ENCODE results near the gene PACS2.

Gene PACS2

DNA sequence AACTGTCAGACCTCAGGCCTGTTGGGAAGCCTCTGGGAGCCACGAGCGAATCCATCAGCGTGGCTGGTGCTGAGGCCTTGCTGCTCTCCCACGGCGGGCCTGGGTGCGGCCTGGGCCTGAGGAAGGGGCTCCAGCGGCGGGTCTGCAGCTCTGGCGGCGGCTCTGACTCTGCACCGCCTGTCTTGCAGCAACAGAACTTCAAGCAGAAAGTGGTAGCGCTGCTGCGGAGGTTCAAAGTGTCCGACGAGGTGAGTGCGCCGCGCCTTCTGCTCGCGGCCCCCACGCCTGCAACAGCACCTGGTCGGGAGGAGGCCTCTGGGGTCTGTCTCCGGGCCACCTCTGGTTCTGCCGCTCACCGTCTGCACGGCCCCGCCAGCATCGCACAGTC, 55.1 kb downstream of the PACS2 start:
- no peak for DNase-seq (ENCODE audit: low read depth)

DNA sequence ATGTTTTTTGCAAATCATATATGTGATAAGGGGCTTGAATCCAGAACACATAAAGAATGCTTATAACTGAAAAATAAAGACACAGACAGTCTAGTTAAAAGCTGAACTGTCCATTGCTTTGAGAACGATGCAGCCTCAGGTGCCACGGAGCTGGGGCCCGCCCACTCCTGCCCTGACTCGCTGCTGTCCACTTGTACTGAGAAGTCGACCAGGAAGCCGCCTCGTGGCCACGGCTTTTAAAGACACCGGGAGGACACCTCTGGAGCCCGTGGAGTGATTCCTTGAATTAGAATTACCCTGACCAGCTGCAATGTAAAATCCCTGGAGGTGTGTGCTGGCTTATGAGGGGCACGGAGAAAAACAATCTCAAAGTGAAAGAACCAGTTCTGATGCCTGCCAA, 59.8 kb downstream of the PACS2 start:
- DNase-seq (ENCODE audit: low read depth), result no peak

DNA sequence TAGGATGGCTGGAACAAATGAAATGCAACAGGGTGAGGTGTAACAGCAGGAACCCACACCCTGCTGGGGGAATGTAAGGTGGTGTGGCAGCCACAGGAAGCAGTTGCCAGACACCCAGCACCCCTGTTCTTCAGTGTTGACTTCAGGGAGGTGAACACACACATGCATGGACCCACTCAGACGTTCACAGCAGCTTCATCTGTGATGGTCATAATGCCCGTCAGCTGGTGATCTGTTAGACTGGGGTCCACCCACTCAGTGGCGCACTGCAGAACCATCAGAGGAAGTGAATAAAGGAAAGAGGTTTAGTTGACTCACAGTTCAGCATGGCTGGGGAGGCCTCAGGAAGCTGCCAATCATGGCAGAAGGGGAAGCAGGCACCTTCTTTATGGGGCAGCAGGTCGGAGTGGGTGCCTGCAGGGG, 61.1 kb downstream of the PACS2 start:
- peak; percentile 30 for DNase-seq (ENCODE audit: low read depth)

DNA sequence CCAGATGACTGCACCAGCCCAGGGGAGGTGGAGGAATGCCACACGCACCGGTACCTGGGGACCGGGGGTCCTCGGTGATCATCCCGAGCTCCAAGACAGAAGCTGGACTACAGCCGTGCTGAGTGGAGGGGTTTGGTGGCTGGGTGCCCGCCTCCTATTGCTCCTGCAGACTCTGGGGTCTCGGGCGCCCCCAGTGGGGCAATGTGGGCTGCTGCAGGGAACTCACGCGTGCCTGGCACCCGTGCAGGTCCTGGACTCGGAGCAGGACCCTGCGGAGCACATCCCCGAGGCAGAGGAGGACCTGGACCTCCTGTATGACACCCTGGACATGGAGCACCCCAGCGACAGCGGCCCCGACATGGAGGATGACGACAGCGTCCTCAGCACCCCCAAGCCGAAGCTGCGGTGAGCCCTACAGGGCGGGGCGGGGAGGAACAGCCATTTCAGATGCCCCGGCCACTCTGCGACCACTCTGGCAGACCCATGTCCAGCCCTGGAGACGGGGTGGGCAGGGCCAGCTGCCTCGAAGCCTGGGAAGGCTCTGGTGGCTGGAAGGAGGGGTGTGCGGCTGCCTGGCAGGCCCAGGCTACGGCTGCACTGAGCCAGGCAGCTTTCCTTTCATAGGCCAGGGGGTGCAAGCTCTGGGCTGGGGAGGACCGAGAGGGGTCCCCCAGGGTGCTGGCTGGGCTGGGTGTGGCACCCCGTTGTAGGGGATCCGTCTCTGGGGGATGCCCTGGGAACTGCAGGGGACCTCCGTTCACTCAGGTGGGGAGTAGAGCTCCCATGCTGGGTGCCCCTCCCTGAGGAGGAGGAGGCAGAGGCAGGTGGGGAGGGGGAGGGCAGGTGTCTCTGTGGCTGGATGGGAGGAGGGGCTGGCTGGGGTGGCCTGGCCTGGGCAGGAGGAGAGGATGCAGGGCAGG, 62.2 kb downstream of the PACS2 start:
- DNase-seq (ENCODE audit: low read depth), result no peak

DNA sequence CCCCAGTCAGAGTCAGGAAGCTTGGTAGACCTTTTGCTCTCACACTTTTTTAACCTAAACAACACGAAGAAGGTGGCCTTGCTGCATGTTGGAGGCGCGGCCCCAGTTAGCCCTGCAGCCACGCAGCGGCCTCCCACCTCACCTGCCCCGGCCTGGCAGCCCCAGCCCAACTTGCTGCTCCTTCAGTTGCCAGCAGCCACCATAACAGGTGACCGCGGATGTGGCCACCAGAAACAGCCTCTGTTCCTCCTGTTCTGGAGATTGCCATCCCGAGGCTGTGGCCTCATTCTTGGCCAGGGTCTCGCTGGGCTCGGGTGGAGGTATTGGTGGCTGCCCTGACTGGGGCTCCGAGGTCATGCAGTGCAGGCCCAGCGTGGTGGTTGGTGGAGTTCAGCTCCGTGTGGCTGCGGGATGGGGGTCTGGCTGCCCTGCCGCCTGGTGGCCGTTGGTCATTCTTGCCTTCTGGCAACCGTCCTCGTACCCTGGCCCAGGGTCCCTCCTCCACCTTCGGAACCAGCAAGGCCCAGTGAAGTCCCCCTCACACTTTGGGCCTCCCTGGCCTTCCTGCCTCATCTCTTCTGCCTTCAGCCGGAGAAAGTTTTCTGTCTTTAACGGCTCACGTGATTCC, 63.1 kb downstream of the PACS2 start:
- no peak for DNase-seq (ENCODE audit: low read depth)

DNA sequence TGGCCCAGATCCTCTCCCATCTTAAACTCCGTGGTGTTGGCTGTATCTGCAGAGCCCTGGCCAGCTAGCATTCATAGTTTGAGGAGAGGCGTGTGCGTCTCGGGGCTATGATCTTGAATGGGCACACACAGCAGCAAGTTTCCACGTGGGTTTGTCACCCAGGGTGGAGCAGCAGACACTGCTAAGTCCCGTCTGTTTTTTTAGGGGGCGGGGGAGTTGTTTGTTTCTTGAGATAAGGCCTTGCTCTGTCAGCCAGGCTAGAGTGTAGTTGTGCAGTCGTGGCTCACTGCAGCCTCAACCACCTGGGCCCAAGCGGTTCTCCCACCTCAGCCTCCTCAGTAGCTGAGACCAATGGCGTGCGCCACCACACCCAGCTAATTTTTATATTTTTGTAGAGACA, 63.7 kb downstream of the PACS2 start:
- DNase-seq (ENCODE audit: low read depth), result no peak

DNA sequence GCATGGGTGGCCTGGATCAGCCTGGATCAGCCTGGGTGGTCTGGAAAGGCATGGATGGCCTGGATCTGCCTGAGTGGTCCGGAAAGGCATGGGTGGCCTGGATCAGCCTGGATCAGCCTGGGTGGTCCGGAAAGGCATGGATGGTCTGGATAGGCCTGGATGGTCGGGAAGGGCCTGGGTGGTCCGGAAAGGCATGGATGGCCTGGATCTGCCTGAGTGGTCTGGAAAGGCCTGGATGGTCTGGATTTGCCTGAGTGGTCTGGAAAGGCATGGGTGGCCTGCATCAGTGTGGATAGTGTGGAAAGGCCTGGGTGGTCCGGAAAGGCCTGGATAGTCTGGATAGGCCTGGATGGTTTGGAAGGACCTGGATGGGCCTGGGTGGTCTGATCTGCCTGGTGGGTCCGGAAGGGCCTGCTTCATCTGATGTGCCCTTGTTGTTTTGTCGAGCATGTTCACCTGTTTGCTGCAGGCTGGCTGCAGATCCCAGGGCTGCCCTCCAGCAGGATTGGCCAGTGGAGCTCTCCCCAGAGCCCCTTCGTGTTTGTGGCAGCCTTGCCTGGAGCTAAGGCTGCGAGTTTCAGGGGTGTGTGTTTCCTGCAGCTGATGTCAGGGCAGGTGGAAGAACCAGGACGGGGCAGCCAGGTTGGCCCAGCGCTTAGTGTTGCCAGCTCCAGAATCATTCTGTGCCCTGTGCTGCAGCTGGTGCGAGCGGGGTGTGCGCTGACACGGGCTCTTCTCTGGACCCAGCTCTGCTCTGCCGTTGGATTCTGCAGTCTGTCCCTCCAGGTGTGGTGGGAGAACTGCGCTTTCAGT, 64.5 kb downstream of the PACS2 start:
- DNase-seq (ENCODE audit: low read depth), result no peak

DNA sequence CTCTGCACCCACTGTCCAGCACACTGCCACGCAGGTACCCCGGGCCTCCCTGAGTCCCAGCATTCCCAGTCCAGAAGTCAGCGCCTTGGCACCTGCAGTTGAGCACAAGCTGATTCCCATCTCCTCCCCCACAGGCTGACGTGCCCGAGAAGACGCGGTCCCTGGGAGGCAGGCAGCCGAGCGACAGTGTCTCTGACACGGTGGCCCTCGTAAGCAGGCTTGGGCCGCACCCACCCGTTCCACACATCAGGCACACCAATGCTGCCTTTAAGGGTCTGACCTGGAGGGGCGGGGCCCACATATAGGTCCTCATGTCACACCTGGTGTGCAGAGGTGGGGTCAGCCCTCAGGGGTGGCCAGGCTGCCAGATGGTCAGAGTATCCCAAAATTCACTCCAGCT, 65.4 kb downstream of the PACS2 start:
- no peak for DNase-seq (ENCODE audit: low read depth)

DNA sequence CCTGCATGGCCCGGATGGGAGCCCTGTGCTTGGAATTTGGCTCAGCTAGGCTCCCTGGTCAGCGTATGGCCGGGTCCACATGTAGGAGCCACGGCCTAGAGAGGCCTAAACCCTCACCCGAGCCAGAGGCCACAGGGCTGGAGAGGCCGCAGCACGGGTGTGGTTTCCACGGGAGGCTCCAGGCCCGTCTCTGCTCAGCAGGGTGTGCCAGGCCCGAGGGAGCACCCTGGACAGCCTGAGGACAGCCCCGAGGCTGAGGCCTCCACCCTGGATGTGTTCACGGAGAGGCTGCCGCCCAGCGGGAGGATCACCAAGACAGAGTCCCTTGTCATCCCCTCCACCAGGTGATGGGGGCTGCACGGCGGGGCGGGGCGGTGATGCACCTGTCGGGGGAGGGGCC, 66.2 kb downstream of the PACS2 start:
- DNase-seq (ENCODE audit: low read depth), result no peak

DNA sequence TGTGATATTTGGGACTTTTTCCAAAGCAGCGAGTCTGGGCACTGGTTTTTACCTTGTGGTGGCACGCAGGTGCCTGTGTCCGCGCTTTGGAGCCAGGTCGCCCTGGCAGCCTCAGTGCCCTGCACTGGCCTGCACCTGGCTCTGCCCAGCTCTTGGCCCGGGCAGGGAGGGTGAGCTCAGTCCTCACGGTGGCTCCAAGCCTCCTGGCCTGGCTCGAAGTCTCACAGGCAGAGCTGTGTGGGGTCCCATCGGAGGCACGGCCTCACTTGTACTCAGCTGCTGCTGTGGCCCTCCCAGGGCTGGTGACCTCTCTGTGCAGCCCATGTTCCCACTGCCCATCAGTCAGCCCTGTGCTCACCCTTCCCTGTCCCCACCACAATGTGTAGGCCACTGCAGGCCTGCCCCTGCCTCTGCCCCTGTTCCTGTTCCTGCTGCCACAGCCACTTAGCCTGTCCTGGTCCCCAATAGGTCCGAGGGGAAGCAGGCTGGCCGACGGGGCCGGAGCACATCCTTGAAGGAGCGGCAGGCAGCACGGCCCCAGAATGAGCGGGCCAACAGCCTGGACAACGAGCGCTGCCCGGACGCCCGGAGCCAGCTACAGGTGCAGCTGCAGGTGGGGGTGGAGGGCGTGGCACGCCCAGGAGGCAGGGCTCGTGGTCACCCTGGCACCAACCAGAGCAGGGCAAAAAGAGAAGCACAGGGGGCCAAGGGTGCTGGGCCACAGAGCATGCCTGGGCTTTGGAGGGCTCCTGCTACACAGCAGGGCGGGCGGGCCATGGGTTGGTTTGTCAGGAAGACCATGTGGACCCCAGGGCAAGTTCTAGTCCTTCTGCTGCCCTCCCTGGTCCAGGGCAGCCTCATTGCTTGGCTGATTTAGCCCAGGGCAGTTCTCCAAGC, 67.1 kb downstream of the PACS2 start:
- DNase-seq (ENCODE audit: low read depth), result no peak

DNA sequence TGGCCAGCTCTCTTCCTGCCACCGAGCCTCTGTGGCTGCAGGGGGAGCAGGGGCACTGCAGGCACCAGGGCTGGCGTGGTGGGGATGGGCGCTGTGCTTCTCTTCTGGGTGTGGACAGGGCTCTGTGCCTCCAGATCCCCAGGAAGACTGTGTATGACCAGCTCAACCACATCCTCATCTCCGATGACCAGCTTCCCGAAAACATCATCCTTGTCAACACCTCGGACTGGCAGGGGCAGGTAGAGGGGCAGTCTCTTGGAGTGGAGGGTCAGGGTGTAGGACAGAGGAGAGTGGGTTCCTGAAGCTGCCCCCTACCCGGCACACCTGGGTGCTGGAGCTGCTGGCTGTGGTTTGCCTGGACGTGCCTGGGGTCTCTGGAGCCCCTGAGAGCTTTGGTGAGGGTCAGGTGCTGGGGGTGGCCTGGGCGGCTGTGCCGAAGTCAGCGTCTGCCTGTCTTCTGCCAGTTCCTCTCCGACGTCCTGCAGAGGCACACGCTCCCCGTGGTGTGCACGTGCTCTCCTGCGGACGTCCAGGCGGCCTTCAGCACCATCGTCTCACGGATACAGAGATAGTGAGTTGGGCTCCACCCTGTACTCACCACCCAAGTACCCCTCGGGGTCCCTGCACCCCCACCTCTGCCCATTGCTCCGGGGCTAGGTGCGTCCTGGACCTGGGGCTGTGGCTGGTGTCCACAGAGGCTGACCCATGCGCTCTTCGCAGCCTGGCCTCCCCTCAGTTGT, 68.0 kb downstream of the PACS2 start:
- no peak for DNase-seq (ENCODE audit: low read depth)

DNA sequence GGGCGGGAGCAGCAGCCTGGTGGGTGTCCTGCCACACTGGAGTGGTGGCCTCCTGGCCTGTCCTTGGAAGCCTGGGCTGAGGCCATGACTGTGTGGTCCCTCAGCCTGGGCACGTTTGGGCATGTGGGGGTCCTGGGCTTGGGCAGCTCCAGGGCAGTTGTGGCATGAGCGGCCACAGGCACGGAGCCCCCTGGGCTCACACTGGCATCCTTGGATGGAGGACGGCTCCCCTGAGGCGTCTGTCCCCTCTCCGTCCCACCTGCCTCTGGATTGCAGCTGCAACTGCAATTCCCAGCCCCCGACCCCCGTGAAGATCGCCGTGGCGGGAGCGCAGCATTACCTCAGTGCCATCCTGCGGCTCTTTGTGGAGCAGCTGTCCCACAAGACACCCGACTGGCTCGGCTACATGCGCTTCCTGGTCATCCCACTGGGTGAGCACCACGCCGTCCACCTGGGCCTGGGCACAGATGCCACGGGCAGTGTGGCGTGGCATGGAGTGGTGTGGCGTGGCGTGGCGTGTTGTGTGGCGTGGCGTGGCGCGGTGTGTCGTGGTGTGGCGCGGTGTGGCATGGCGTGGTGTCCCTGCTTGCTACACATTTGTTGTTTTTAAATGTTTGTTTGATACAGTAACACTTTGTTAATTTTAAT, 68.7 kb downstream of the PACS2 start:
- DNase-seq (ENCODE audit: low read depth), result no peak

DNA sequence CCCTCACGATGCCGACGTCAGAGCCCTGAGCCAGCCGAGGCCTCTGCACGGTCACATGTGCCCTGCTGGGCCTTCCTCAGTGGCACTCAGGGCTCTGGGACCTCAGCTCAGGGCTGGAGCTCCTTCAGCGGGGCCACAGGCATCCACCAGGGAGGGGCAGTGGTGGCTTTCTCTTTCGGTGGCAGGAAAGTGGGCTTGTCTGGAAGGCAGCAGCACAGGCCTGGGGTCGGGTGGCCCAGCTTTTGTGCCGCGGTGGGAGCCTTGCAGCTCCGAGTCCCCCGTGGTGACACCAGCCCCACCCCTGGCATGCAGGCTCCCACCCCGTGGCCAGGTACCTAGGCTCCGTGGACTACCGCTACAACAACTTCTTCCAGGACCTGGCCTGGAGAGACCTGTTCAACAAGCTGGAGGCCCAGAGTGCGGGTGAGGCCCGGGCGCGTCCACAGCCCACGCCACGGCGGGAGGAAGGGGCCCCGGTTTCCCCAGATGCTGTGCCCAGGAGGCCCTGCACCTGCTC, 69.6 kb downstream of the PACS2 start:
- no peak for DNase-seq (ENCODE audit: low read depth)

DNA sequence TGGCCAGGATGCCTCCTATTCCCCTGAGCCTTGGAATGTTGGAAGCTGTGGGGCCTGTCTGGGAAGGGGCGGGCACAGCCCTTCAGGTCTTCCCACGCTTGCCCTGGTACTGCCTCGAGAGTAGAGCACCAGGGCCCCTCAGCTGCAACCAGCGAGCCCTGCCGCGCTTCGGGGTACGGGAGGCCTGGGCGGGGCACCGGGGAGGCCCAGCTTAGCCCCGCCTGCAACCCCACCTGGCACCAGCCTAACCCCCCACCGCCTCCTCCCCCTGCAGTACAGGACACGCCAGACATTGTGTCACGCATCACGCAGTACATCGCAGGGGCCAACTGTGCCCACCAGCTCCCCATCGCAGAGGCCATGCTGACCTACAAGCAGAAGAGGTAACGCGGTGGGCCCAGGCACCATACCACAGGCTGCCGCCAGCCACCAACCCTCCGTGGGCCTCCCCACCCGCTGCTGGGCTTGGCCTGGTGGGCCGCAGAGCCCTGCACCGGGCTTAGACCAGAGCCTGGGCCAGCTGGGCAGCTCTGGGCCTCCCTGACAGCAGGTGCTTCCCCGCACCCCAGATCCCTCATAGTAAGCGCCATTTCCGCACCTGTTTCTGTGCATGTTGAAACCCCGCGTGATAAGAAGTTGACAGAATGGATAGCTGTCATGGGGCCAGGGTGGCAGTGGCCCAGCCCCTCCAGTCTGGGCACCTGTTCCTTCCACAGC, 70.2 kb downstream of the PACS2 start:
- no peak for DNase-seq (ENCODE audit: low read depth)

DNA sequence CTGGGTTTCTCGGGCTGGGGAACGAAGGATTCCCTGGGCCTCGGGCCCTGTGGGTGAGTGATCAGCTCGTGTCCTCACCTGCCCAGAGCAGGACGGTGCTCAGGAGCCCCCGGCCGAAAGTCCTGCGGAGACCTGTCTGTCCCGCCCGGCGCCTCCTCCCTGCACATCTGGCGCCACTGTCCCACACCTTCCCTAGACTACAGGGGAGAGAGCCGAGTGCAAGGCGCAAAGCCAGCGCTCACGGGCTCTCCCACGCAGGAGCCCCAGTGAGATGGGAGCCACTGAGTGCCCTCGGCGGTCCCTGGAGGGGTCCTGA, 70.7 kb downstream of the PACS2 start:
- DNase-seq (ENCODE audit: low read depth), result no peak

DNA sequence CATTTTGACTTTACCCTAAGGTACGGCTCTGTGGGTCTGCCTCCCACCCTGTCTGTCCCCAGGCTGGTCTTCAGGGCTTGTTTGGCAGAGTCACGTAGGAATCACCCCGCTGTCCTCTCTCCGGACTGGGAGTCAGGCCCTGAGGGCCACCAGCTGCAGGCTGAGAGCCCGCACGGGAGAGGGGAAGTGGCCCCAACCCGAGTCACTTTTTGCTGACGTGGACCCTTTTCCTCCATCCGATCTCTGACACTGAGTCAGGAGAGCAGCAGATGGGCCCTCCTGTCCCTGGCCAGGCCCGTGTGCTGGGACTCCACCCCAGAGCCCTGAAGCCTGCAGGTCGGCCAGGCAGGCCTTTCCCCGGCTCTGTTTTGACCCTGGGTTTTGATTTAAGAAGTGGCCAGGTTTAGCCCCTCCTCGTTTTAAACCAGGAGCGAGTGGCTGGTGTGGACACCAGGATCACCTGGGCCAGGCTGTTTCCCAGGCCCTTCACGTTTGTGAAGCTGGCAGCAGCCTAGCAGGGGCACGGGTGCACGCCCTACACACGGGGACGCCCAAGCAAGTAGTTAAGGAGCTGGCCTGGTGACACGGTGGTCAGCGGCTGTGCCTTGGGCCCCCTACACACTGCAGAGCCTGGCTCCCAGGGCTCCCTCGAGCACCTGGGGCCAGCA, 71.3 kb downstream of the PACS2 start:
- DNase-seq (ENCODE audit: low read depth), result no peak

DNA sequence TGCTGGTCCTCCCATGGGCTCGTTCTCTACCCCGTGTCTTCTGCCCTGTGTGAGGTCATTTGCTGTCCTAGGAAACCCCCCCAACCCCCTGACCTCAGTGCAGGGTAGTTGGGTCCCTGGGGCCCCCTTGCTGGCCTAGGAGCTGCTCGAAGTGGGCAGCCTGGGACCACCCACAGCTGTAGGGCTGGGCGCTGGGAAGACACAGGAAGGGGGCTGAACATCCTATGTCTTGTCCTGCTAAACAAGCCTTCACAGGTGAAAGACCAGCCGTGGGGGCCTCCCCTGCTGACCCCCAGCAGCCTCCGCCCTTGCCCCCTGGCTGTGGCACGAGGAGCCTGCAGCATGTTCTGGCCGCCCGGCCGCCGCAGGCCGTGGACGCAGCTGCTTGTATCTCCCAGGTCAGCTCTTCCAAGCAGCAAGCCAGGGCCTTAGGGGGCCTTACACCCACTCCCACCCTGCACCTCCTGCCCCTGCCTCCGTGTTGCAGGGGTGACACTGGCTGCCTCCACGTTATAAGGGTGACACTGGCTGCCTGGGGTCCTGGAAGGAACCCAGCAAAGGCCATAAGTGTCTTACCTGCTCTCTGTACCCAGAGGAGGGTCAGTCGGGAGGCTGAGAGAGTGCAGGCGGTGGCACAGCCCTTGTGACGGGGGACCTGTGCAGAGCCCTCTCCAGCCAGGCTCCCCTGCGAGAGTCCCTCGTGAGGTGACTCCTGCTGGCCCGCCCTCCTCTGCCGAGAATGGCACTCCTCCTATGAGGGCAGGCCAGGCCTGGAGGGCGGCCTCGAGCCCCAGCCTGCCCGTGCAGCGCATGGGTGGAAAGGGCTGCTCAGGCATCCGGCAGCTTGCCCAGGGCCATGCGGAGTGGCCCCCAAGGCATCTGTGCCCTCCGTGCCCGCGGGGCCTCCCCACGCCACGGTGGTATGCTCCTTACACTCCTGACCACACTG, 72.3 kb downstream of the PACS2 start:
- DNase-seq (ENCODE audit: low read depth), result no peak

DNA sequence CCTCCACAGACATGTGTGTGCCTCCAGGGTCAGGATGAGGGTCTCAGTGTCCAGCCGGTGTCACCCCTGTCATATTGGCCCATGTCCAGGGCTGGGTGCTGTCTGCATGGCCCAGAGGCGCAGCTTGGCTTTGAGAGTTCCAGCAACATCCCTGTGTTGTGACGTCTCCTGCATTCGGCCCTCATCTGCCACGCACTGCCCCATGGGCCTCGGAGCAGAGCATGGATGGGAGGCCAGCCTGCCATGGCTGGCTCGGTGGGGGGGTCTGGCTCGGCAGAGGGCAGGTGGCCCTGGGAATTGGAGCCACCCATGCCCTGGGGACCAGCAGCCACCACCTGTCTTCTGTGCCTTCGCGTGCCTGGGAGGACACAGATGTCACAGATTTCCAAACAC, 73.0 kb downstream of the PACS2 start:
- no peak for DNase-seq (ENCODE audit: low read depth)
